Mesendoderm (in vitro differentiated cells): ENCODE results near the gene TOR4A.

Experiments
- DNase-seq: peaks from one replicate; pipeline ENCODE4 v3.0.0; 2013
- H2AK5ac ChIP-seq: 2 replicates; pipeline ENCODE4 v1.6.1; 2013; ENCODE audit warnings: low read length, inconsistent platforms
- H2BK120ac ChIP-seq: 2 replicates; pipeline ENCODE4 v1.6.1; 2013; ENCODE audit warnings: low read depth, mild to moderate bottlenecking, low read length, moderate library complexity, mixed read lengths
- H2BK15ac ChIP-seq: replicated peaks from 2 replicates; pipeline ENCODE4 v1.6.1; 2013; ENCODE audit warnings: low read depth, mild to moderate bottlenecking, moderate library complexity
- H2BK5ac ChIP-seq: 2 replicates; pipeline ENCODE4 v1.6.1; 2013; ENCODE audit warnings: low read length, inconsistent platforms
- H3K18ac ChIP-seq: 2 replicates; pipeline ENCODE4 v1.6.1; 2013; ENCODE audit warnings: mild to moderate bottlenecking, low read length, mixed read lengths
- H3K23ac ChIP-seq: one replicate; pipeline ENCODE4 v1.6.1; 2013; ENCODE audit warnings: low read length
- H3K27ac ChIP-seq: 2 replicates; pipeline ENCODE4 v1.5.1; 2013; ENCODE audit warnings: low read depth, mild to moderate bottlenecking, inconsistent platforms, low read length, moderate library complexity
- H3K27me3 ChIP-seq: 2 replicates; pipeline ENCODE4 v1.6.1; 2013; ENCODE audit warnings: low read length, control low read depth, mild to moderate bottlenecking, inconsistent platforms; ENCODE audit not compliant: insufficient read depth, poor library complexity
- H3K36me3 ChIP-seq: 2 replicates; pipeline ENCODE4 v1.6.1; 2013; ENCODE audit warnings: low read length, inconsistent platforms; ENCODE audit not compliant: control insufficient read depth, insufficient read depth
- H3K4ac ChIP-seq: one replicate; pipeline ENCODE4 v1.6.1; 2013; ENCODE audit warnings: low read depth, mild to moderate bottlenecking, low read length, moderate library complexity
- H3K4me1 ChIP-seq: 2 replicates; pipeline ENCODE4 v1.6.1; 2013; ENCODE audit warnings: low read depth, low read length, inconsistent platforms; ENCODE audit not compliant: control insufficient read depth
- H3K4me2 ChIP-seq: 2 replicates; pipeline ENCODE4 v1.6.1; 2013; ENCODE audit warnings: low read length
- H3K4me3 ChIP-seq: 2 replicates; pipeline ENCODE4 v1.5.1; 2013; ENCODE audit warnings: mild to moderate bottlenecking, low read length
- H3K56ac ChIP-seq: one replicate; pipeline ENCODE4 v1.6.1; 2013; ENCODE audit warnings: low read length
- H3K79me1 ChIP-seq: 2 replicates; pipeline ENCODE4 v1.6.1; 2013; ENCODE audit warnings: low read length, inconsistent platforms
- H3K79me2 ChIP-seq: 2 replicates; pipeline ENCODE4 v1.6.1; 2013; ENCODE audit warnings: mild to moderate bottlenecking, low read length; ENCODE audit not compliant: control insufficient read depth, insufficient read depth
- H3K9ac ChIP-seq: 2 replicates; pipeline ENCODE4 v1.6.1; 2013; ENCODE audit warnings: low read length, inconsistent platforms
- H4K5ac ChIP-seq: one replicate; pipeline ENCODE4 v1.6.1; 2013; ENCODE audit warnings: low read length
- H4K8ac ChIP-seq: one replicate; pipeline ENCODE4 v1.6.1; 2013; ENCODE audit warnings: low read depth, mild to moderate bottlenecking, control low read depth, low read length, moderate library complexity
- WGBS: extraction: QIAGEN DNeasy Blood & Tissue Kit; methylation state at CpG from one replicate; pipeline ENCODE4 v1.1.7; 2013; ENCODE audit warnings: low lambda C conversion rate, missing lambda C conversion rate; ENCODE audit not compliant: insufficient coverage; ENCODE audit errors: extremely low coverage; 5-methylcytosine and 5-hydroxymethylcytosine counted together

Gene TOR4A

GRCh38 chr9:137297966-137298365 is 20.4 kb downstream of the TOR4A start:
- Histone ChIP-seq H3K56ac (peak overlapping the region; percentile 15), H3K18ac (no peak overlapping the region), H3K27me3 (peaks cover 8% of the 10 kb centered on the region), H2AK5ac (no peak overlapping the region), H3K79me2 (no peaks in the 10 kb centered on the region), H3K36me3 (no peaks in the 10 kb centered on the region), H3K23ac (no peak overlapping the region), H3K4ac (no peak overlapping the region), H3K4me3 (no peak overlapping the region), H3K4me2 (no peak overlapping the region), H4K5ac (no peak overlapping the region), H2BK5ac (no peak overlapping the region), H3K27ac (no peak overlapping the region), H4K8ac (no peak overlapping the region), H3K4me1 (peaks cover 4% of the 10 kb centered on the region), H3K79me1 (no peaks in the 10 kb centered on the region), H2BK120ac (no peak overlapping the region), H3K9ac (no peak overlapping the region), H2BK15ac (no peak overlapping the region)
- no peak for DNase-seq
- no CpG with 5 or more reads among the region's 7 CpGs for WGBS

- DNase-seq, result no peak
- no peak overlapping the region for H2BK15ac ChIP-seq
- H3K4me1 ChIP-seq, result peaks cover 4% of the 10 kb centered on the region
Observed at GRCh38 chr9:137298401-137299202, 21.1 kb downstream of the TOR4A start.

GRCh38 chr9:137299203-137299565 is 21.7 kb downstream of the TOR4A start:
- Histone ChIP-seq H3K27ac (no peak overlapping the region), H3K9ac (no peak overlapping the region), H3K4me3 (no peak overlapping the region), H4K5ac (no peak overlapping the region), H3K56ac (peak overlapping the region; percentile 39), H3K79me1 (no peaks in the 10 kb centered on the region), H3K4ac (no peak overlapping the region), H4K8ac (no peak overlapping the region), H3K27me3 (peaks cover 8% of the 10 kb centered on the region), H2AK5ac (no peak overlapping the region), H3K4me1 (peaks cover 4% of the 10 kb centered on the region), H2BK15ac (no peak overlapping the region), H3K36me3 (no peaks in the 10 kb centered on the region), H3K18ac (no peak overlapping the region), H3K23ac (no peak overlapping the region), H3K79me2 (no peaks in the 10 kb centered on the region), H2BK5ac (no peak overlapping the region), H2BK120ac (no peak overlapping the region), H3K4me2 (no peak overlapping the region)
- no peak for DNase-seq
- no CpG with 5 or more reads among the region's 10 CpGs for whole genome bisulfite sequencing

More at GRCh38 chr9:137298401-137299202, 21.1 kb downstream of the TOR4A start:
- Histone ChIP-seq H3K4ac (no peak overlapping the region), H4K8ac (no peak overlapping the region), H3K79me1 (no peaks in the 10 kb centered on the region), H3K4me2 (no peak overlapping the region), H3K79me2 (no peaks in the 10 kb centered on the region), H3K27ac (no peak overlapping the region), H3K18ac (no peak overlapping the region), H3K36me3 (no peaks in the 10 kb centered on the region), H3K9ac (no peak overlapping the region), H2BK120ac (no peak overlapping the region), H2AK5ac (no peak overlapping the region), H2BK5ac (no peak overlapping the region), H3K23ac (no peak overlapping the region), H4K5ac (no peak overlapping the region), H3K4me3 (no peak overlapping the region), H3K27me3 (peaks cover 8% of the 10 kb centered on the region), H3K56ac (no peak overlapping the region)
- WGBS, result no CpG with 5 or more reads among the region's 24 CpGs

GRCh38 chr9:137299938-137300337 is 22.4 kb downstream of the TOR4A start:
- H2BK15ac ChIP-seq, result no peak overlapping the region
- no peak overlapping the region for H4K5ac ChIP-seq
- no peak for DNase-seq
- H3K79me1 ChIP-seq, result no peaks in the 10 kb centered on the region
- H3K4me2 ChIP-seq, result no peak overlapping the region
- no peak overlapping the region for H4K8ac ChIP-seq
- H2BK5ac ChIP-seq, result no peak overlapping the region
- H2BK120ac ChIP-seq, result no peak overlapping the region
- no peak overlapping the region for H3K18ac ChIP-seq
- no peak overlapping the region for H3K56ac ChIP-seq
- WGBS, result no CpG with 5 or more reads among the region's 16 CpGs
- peaks cover 8% of the 10 kb centered on the region for H3K27me3 ChIP-seq
- H3K4me3 ChIP-seq, result no peak overlapping the region
- H2AK5ac ChIP-seq, result no peak overlapping the region
- peaks cover 4% of the 10 kb centered on the region for H3K4me1 ChIP-seq
- H3K79me2 ChIP-seq, result no peaks in the 10 kb centered on the region
- H3K36me3 ChIP-seq, result no peaks in the 10 kb centered on the region
- H3K4ac ChIP-seq, result no peak overlapping the region
- no peak overlapping the region for H3K23ac ChIP-seq
- H3K9ac ChIP-seq, result no peak overlapping the region
- no peak overlapping the region for H3K27ac ChIP-seq

GRCh38 chr9:137300567-137301080 is 23.1 kb downstream of the TOR4A start:
- Histone ChIP-seq H3K4me3 (peak overlapping the region; percentile 53), H2AK5ac (no peak overlapping the region), H2BK5ac (no peak overlapping the region), H3K79me1 (no peaks in the 10 kb centered on the region), H2BK15ac (no peak overlapping the region), H3K4me1 (peaks cover 8% of the 10 kb centered on the region), H3K9ac (peak overlapping the region; percentile 63), H3K18ac (no peak overlapping the region), H3K56ac (peak overlapping the region; percentile 73), H3K36me3 (no peaks in the 10 kb centered on the region), H4K5ac (no peak overlapping the region), H3K27ac (no peak overlapping the region), H4K8ac (no peak overlapping the region), H2BK120ac (no peak overlapping the region), H3K4me2 (peak overlapping the region; percentile 81), H3K4ac (no peak overlapping the region), H3K23ac (no peak overlapping the region), H3K27me3 (peaks cover 8% of the 10 kb centered on the region), H3K79me2 (no peaks in the 10 kb centered on the region)
- WGBS, result no CpG with 5 or more reads among the region's 25 CpGs
- peak; percentile 74 for DNase-seq
